Colonic mucosa (tissue), 4 donors: Measurements from ENCODE around the gene C3orf52. TPM values are rescaled to one million over a fixed set of nuclear protein-coding genes. Genes with fewer than 3 reads are reported as not detected.

Source experiments
- DNase-seq: peaks from one replicate; pipeline ENCODE4 v3.0.0-alpha.2; 2020
- H3K27ac ChIP-seq: fragments of 200-600 bp; one replicate; pipeline ENCODE4 v1.8.0; 2021
- H3K27me3 ChIP-seq: fragments of 200-600 bp; one replicate; pipeline ENCODE4 v1.8.0; 2021
- H3K36me3 ChIP-seq: fragments of 200-600 bp; one replicate; pipeline ENCODE4 v1.8.0; 2021
- H3K4me1 ChIP-seq: fragments of 200-600 bp; one replicate; pipeline ENCODE4 v1.8.0; 2021; ENCODE audit warnings: mild to moderate bottlenecking
- H3K4me3 ChIP-seq: fragments of 200-600 bp; one replicate; pipeline ENCODE4 v1.8.0; 2021
- H3K9ac ChIP-seq, 2 donors: one replicate each; pipeline ENCODE4 v1.7.0; 2013; ENCODE audit warnings: control low read depth in 2 of 2, low read depth in 2 of 2, low read length in 2 of 2
- H3K9me3 ChIP-seq: fragments of 200-600 bp; one replicate; pipeline ENCODE4 v1.8.0; 2021
- CTCF ChIP-seq: fragments of 200-600 bp; IDR thresholded peaks from one replicate; pipeline ENCODE4 v1.8.0; 2022; ENCODE audit warnings: antibody characterized with exemption, mild to moderate bottlenecking
- intact Hi-C: fragments of 100-400 bp; cut with DNase I; formaldehyde crosslinking; loops from one replicate; pipeline ENCODE4 v1.14.1; 2022
- total RNA-seq, 2 donors: library from RNA; stranded (reverse); fragmentation: NEBNext Ultra II Directional in 1 of 2; extraction: Animal tissue kit (Norgen Biotek cat#: 25700) in 1 of 2; gene quantifications; one replicate each; pipeline ENCODE4 v1.2.1, GENCODE V29; 2021
- donor health status: healthy.
- donor health status: DM: no; HTN: no; CAD: no.
- donor health status: DM: no; HTN: no; CAD: no.

C3orf52 gene
- total RNA-seq, 2 donors from 2014 or later: 25.1 to 39.3 TPM

DNA sequence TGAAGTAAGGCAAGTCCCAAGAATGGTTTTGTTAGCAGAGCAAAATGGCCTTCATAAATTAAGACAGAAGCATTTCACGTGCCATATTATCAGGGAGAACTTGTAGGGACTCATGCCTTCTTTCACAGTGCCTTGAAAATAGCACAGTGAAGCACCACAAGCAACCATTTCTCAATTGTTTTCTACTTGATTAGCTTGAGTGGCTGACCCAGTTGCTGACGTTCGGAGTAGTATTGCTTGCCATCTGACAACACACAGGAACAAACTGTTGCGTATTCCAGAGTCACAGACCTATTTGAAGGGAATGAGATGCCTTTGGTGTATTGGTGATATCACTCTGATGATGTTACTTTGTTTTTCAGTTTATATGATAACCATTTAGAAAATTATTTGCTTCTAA is 3.0 kb upstream of the C3orf52 start:
- no peak for TF ChIP-seq CTCF
- no peaks in the 10 kb centered on the region for H3K9me3 ChIP-seq
- H3K27me3 ChIP-seq: no peaks in the 10 kb centered on the region
- no peaks in the 10 kb centered on the region for H3K4me1 ChIP-seq
- no peak overlapping the region for H3K4me3 ChIP-seq
- H3K36me3 ChIP-seq: no peaks in the 10 kb centered on the region
- no peak overlapping the region for H3K27ac ChIP-seq
- intact Hi-C loops: no loop called here
- no peak for DNase-seq
- H3K9ac ChIP-seq: no peak overlapping the region

DNA sequence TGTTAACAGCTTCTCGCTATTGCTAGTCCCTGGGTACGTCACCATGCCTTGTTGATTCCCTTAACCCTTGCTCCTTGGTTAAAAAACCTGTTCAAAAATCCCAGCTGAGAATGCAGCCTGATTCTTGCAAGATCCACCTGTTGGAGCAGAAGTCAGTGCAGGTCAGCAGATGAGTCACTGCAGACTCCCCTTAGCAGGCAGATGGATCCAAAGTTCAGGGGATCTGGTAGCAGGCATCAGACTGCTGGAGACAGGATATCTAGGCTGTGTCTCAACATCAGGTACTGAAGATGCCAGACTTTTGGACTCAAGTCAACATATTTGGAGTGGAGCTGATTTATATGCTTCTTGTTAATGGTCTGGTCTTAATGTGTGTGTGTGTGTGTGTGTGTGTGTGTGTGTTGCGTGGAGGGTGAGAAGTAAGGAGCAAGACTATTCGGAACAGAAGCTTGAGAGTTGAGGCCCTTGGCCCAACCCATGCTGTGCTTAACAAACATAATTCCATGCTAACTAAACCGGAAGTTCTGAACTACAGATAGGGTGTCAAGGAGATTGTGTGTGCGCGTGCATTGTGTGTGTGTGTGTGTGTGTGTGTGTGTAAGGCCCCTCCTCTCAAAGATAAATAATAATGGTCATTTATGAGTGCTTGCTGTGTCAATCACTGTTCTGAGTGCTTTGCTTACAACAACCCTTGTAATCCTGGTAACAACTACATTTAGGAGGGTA is 1.0 kb upstream of the C3orf52 start:
- TF ChIP-seq CTCF: no peak
- Histone ChIP-seq H3K4me3 (no peak overlapping the region), H3K27ac (peak overlapping the region; percentile 84), H3K27me3 (no peaks in the 10 kb centered on the region), H3K36me3 (no peaks in the 10 kb centered on the region), H3K4me1 (peaks cover 5% of the 10 kb centered on the region), H3K9me3 (no peaks in the 10 kb centered on the region), H3K9ac (peak overlapping the region in 1 of 2 donors; percentile 67)
- DNase-seq: peak; percentile 60
- intact Hi-C loops: no loop called here

DNA sequence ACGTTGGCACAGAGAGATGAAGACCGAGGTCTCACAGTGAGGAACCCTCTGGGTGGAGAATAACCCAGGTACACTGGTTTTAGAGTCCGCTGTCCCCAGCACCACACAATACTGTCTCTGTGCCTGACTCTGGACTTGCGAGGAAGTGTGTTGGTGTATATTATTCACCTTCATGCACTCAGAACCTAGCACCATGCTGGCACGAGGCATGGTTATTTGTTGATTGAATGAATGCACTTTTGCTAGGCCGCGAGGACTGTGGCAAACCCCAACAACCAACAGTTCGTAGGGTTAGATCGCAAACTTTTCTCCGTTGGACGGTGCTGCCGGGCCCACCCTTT is 484 bp upstream of the C3orf52 start:
- Histone ChIP-seq H3K27ac (peak overlapping the region; percentile 84), H3K9me3 (no peaks in the 10 kb centered on the region), H3K27me3 (no peaks in the 10 kb centered on the region), H3K4me1 (peaks cover 5% of the 10 kb centered on the region), H3K4me3 (peak overlapping the region; percentile 55), H3K9ac (peak overlapping the region; percentile 65 to 67), H3K36me3 (no peaks in the 10 kb centered on the region)
- intact Hi-C loops: no loop called here
- TF ChIP-seq CTCF: no peak
- peak; percentile 25 for DNase-seq

GRCh38 chr3:112086875-112087524 is 811 bp downstream of the C3orf52 start:
- no peak for DNase-seq
- TF ChIP-seq CTCF: no peak
- Histone ChIP-seq H3K9ac (peak overlapping the region; percentile 65 to 86), H3K9me3 (no peaks in the 10 kb centered on the region), H3K4me3 (peak overlapping the region; percentile 55), H3K4me1 (peaks cover 5% of the 10 kb centered on the region), H3K27me3 (no peaks in the 10 kb centered on the region), H3K36me3 (no peaks in the 10 kb centered on the region), H3K27ac (peak overlapping the region; percentile 84)
- intact Hi-C loops: no loop called here

GRCh38 chr3:112087746-112088145 is 1.6 kb downstream of the C3orf52 start:
- peak overlapping the region; percentile 84 for H3K27ac ChIP-seq
- H3K4me1 ChIP-seq: peaks cover 5% of the 10 kb centered on the region
- no peaks in the 10 kb centered on the region for H3K27me3 ChIP-seq
- TF ChIP-seq CTCF: no peak
- peak; percentile 29 for DNase-seq
- H3K9me3 ChIP-seq: no peaks in the 10 kb centered on the region
- no peaks in the 10 kb centered on the region for H3K36me3 ChIP-seq
- H3K9ac ChIP-seq: peak overlapping the region in 1 of 2 donors; percentile 86
- intact Hi-C loops: no loop called here
- H3K4me3 ChIP-seq: peak overlapping the region; percentile 7
